SHP77 treated with DMSO at 0.1 percent for 48 hours (cell line): ENCODE results near the gene HSPH1.

ENCODE experiments used
- DNase-seq: peaks from one replicate; lab custom pipeline; 2025; lab: John Stamatoyannopoulos, UW

Gene HSPH1

DNA sequence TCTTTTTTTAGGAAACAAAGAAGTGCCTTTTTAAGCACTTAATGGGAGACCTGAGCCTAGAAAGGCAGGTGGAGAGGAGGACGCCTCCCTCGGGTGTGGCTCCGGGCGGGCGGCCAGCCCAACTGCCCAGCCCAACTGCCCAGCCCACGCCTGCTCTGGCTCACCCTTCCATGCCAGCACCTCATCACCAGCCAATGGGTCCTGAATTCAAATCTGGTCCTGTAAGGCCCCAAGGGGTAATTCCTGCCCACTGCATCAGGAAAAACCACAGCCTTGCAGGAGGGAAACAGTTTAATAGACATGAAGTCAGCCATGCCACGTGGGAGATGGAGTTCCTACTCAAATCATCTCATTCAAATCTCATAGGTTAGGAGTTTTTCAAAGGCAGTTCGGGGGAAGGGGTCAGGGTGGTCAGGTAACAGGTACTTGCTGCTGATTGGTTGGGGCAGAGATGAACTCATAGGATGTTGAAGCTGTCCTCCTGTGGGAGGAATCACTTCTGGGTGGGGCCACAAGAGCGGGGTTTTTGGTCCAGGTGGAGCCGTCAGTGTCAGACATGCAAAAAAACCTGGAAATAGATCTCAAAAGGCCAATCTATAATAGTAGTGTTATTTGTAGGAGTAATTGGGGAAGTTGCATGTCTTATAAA lies 64.9 kb downstream of the HSPH1 start:
- no peak for DNase-seq

DNA sequence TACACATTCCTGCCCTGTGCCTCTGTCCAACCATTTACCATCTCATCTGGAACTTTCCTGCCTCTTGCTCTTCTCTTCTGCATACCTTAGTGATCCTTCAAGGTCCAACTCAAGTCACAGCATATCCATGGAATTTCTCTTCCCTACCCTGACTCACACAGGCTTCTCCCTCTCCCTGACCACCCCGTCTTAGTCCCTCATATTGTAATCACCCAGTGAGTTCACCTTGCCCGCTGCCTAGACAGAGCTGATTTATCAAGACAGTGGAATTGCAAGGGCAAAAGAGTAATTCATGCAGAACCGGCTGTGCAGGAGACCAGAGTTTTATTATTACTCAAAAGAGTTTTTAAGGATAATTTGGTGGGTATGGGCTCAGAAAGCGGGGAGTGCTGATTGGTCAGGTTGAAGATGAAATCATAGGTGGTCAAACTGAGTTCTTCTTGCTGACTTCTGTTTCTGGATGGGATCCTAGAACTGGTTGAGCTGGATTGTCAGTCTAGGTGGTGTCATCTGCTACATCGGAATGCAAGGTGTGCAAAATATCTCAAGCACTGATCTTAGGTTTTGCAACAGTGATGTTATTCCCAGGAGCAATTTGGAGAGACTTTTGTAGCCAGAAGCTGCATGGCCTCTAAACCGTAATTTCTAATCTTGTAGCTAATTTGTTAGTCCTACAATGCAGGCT lies 67.2 kb downstream of the HSPH1 start:
- DNase-seq = no peak

DNA sequence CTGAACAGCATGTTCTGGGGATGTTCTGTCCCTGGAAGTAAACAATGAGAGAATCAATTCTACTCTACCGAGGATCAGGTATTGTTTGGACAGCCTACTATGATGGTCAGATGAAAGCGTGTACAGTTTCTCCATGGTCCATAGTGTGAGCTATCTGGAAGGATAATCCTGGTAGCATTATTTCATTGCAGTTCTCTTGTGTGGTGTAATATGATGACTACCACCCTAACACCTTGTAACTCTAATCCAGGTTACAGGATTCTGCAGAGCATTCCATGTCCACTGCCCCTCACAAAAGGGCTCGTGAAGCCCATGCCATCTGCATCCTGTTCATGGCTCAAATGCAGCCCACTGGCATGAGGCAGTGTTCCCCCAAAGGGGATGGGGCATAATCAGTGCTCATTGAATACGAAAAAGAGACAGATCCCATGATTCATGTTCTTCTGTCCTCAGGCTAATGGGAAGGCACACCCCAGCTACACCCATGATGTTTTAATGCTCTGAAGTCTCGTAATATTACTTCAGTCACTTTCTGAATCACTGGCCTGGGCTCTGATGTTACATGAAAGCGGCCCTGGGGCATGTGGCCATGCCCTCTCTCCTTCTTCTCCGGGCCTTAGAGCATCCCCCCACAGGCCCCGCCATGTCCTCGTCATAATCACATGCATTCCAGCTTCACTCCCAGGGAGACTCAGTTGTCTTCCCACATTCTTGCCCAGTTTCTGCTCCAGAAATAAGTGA lies 68.4 kb downstream of the HSPH1 start:
- DNase-seq = no peak

DNA sequence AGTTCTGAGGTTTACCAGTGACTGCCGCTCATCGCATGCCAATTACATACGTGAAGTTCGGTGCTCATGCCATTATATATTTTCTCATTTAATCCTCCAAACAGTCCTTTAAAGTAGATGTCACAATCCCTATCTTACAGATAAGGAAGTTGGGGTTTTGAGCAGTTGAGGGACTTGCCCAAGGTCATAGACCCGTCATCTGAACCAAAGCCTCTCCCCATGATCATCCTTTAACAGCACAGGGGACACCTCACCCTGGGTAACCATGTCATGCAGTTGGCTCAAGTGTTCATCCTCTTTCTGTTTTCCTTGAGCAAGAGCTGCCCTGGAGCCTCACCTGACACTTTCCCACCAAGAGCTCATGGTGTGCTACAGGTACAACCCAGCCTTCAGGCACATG lies 69.1 kb downstream of the HSPH1 start:
- DNase-seq = no peak

DNA sequence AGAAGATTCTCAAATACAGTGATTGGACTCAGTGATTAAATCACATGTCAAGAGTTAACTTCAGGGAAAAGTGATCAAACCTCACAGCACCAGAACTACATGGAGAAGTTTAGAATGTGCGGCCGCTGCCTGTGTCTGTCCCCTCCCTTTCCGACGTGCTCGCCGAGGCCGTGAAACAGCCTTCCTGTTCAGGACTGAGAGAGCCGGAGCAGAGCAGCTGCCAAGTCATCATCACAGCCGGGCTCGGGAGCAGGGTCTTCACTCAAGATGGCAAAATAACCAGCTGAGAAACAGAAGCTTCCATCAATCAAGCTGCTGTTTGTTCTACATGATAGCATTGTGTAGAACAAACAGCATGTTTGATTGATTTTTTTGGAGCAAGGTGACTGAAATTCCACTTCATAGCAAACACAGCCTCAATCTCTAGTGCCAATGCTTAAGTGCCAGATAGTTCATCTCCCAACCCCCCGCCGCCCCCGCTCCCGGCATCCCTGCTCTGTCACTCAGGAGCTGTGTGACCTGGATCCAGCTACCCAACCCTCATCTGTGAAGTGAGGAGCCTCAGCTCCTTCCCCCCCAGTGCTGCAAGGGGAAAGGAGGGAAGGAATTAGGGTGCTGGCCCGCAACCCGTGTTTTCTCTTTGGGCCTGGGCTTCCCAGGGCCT lies 70.6 kb downstream of the HSPH1 start:
- peak; percentile 20 for DNase-seq

DNA sequence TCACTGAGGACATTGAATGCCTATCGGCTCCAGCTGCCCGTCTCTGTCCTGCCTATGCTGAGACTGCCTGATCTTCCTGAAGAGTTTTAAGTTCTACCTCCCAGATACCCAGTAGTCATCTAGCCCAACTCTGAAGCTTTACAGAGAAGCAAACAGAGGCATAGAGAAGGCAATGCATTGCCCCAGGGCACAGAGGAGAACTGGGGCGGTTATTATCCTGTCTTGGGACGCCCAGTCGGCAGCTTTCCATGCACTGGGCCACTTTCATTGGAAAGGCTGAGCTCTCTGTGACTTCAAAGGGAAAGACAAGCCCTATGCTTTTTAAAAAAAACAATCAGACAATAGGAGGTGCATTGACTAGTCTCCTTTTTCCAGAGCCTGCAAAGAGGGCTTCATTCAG lies 71.6 kb downstream of the HSPH1 start:
- DNase-seq = no peak

DNA sequence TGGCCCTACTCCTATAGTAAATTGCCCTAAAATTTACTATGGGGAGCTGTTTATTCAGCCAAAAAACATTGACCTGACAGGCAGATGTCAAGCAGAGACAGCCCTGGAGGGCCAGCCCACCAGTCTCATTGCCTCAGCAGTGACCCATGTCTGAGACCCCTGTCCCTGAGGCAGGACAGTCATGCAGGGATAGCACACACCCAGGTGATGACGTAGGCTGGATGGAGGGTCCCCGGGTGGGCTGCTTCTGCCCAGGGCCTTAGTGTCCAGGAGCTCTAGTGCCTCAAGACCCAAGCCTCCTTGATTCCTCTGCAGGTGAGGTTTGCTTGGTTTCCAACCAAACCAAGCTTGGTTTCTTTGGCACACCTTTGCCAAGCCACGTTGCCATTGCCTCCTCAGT lies 72.1 kb downstream of the HSPH1 start:
- no peak for DNase-seq

DNA sequence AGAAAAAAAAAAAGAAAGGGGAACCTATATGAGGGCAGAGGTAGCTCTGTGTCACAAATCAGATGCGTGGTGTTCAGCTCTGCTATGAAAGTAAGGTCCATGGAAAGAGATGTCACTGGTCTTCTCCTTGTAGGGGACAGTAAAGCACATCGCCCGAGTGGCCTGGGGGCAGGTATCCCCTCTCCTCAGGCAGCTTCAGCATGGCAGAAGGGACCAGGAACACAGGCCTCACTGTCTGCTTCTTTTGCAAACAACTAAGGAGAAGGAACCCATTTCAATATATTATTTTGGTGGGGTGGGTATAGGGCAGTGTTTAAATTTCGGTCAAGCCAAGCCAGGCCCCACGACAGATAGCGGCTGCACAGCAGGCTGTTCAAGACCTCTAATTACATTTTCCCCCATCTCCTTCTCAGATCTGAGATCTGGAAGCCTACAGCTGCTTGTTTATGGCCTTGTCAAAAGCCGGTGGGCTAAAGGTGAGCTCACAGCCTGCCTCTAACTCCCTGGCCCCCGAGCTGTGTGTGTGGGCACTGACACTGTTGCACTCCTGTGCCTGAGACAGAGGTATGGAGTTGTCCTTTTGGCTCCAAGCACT lies 72.8 kb downstream of the HSPH1 start:
- DNase-seq = no peak
